ENCODE measurements around the gene OAS2.

The OAS2 gene

GRCh38 chr12:112937741-112938719, 40.3 kb upstream of the OAS2 start, which contains the start of gene OAS3:
TSS of gene OAS3 (plus strand) at chr12:112938474. CDS start at chr12:112938531, 57 bp downstream.
- Histone ChIP-seq H3K36me3 (ENCODE audit: insufficient read depth) (no peaks in the 10 kb centered on the region), H2AFZ (ENCODE audit: low read depth) (no peak within 1 kb of the TSS), H3K9ac (no peak within 1 kb of the TSS), H3K27me3 (ENCODE audit: insufficient read depth, low read depth) (no peaks in the 10 kb centered on the region), H4K20me1 (ENCODE audit: insufficient read depth) (no peaks in the 10 kb centered on the region), H3K4me2 (no peak within 1 kb of the TSS), H3K27ac (no peak within 1 kb of the TSS), H3K4me3 (IDR thresholded peaks at IDR 0.05; ENCODE audit: insufficient read depth, low read depth, low read length) (no peak within 1 kb of the TSS), H3K4me1 (ENCODE audit: low read depth, poor library complexity, severe bottlenecking) (no peaks in the 10 kb centered on the region), H3K79me2 (ENCODE audit: insufficient read depth, low read depth) (no peaks in the 10 kb centered on the region)
- no peak for TF ChIP-seq CTCF (conservative IDR thresholded peaks at IDR 0.05; ENCODE audit: low read depth, low read length)

- Histone ChIP-seq H3K36me3 (ENCODE audit: insufficient read depth) (no peaks in the 10 kb centered on the region), H2AFZ (ENCODE audit: low read depth) (no peak overlapping the region), H3K9ac (no peak overlapping the region), H3K4me1 (ENCODE audit: low read depth, poor library complexity, severe bottlenecking) (no peaks in the 10 kb centered on the region), H3K4me3 (IDR thresholded peaks at IDR 0.05; ENCODE audit: insufficient read depth, low read depth, low read length) (no peak overlapping the region), H3K27me3 (ENCODE audit: insufficient read depth, low read depth) (no peaks in the 10 kb centered on the region), H3K27ac (no peak overlapping the region), H3K4me2 (no peak overlapping the region), H4K20me1 (ENCODE audit: insufficient read depth) (no peaks in the 10 kb centered on the region), H3K79me2 (ENCODE audit: insufficient read depth, low read depth) (no peaks in the 10 kb centered on the region)
- TF ChIP-seq CTCF (conservative IDR thresholded peaks at IDR 0.05; ENCODE audit: low read depth, low read length), result no peak
Measured at GRCh38 chr12:112938751-112939150, 39.6 kb upstream of the OAS2 start.

GRCh38 chr12:112939761-112940381, 38.4 kb upstream of the OAS2 start:
- no peak overlapping the region for H2AFZ ChIP-seq (ENCODE audit: low read depth)
- no peaks in the 10 kb centered on the region for H3K27me3 ChIP-seq (ENCODE audit: insufficient read depth, low read depth)
- H3K79me2 ChIP-seq (ENCODE audit: insufficient read depth, low read depth), result no peaks in the 10 kb centered on the region
- no peak overlapping the region for H3K4me3 ChIP-seq (IDR thresholded peaks at IDR 0.05; ENCODE audit: insufficient read depth, low read depth, low read length)
- no peaks in the 10 kb centered on the region for H3K36me3 ChIP-seq (ENCODE audit: insufficient read depth)
- H3K9ac ChIP-seq, result no peak overlapping the region
- no peak overlapping the region for H3K4me2 ChIP-seq
- TF ChIP-seq CTCF (conservative IDR thresholded peaks at IDR 0.05; ENCODE audit: low read depth, low read length), result no peak
- no peaks in the 10 kb centered on the region for H4K20me1 ChIP-seq (ENCODE audit: insufficient read depth)
- H3K4me1 ChIP-seq (ENCODE audit: low read depth, poor library complexity, severe bottlenecking), result no peaks in the 10 kb centered on the region
- no peak overlapping the region for H3K27ac ChIP-seq

- no peaks in the 10 kb centered on the region for H3K36me3 ChIP-seq (ENCODE audit: insufficient read depth)
- no peak for TF ChIP-seq CTCF (conservative IDR thresholded peaks at IDR 0.05; ENCODE audit: low read depth, low read length)
- H3K27ac ChIP-seq, result no peak overlapping the region
- no peaks in the 10 kb centered on the region for H3K27me3 ChIP-seq (ENCODE audit: insufficient read depth, low read depth)
- H3K4me1 ChIP-seq (ENCODE audit: low read depth, poor library complexity, severe bottlenecking), result no peaks in the 10 kb centered on the region
- H2AFZ ChIP-seq (ENCODE audit: low read depth), result no peak overlapping the region
- H3K9ac ChIP-seq, result no peak overlapping the region
- no peaks in the 10 kb centered on the region for H3K79me2 ChIP-seq (ENCODE audit: insufficient read depth, low read depth)
- H4K20me1 ChIP-seq (ENCODE audit: insufficient read depth), result no peaks in the 10 kb centered on the region
- H3K4me2 ChIP-seq, result no peak overlapping the region
- H3K4me3 ChIP-seq (IDR thresholded peaks at IDR 0.05; ENCODE audit: insufficient read depth, low read depth, low read length), result no peak overlapping the region
Measured at GRCh38 chr12:112941528-112942335, 36.6 kb upstream of the OAS2 start.
